ENCODE results near the gene EXOSC5. TPM values are rescaled to one million over a fixed set of nuclear protein-coding genes. Genes with fewer than 3 reads are reported as not detected.

EXOSC5 gene
- total RNA-seq, 1 experiment from 2014 or later, result 45.8 TPM

GRCh38 chr19:41428481-41428859 is 31.3 kb upstream of the EXOSC5 start:
- ChIA-PET CTCF (interaction anchor here (1.0 to 2.0 kb wide), 2 partner anchors 8 to 20 kb away, joined by 3 to 6 read pairs; no protein-coding TSS in a partner anchor), POLR2A (interaction anchor here (0.5 to 1.8 kb wide), 2 partner anchors 11 to 162 kb away, joined by 3 to 9 read pairs; no protein-coding TSS in a partner anchor)
- TF ChIP-seq, protein P1, sequence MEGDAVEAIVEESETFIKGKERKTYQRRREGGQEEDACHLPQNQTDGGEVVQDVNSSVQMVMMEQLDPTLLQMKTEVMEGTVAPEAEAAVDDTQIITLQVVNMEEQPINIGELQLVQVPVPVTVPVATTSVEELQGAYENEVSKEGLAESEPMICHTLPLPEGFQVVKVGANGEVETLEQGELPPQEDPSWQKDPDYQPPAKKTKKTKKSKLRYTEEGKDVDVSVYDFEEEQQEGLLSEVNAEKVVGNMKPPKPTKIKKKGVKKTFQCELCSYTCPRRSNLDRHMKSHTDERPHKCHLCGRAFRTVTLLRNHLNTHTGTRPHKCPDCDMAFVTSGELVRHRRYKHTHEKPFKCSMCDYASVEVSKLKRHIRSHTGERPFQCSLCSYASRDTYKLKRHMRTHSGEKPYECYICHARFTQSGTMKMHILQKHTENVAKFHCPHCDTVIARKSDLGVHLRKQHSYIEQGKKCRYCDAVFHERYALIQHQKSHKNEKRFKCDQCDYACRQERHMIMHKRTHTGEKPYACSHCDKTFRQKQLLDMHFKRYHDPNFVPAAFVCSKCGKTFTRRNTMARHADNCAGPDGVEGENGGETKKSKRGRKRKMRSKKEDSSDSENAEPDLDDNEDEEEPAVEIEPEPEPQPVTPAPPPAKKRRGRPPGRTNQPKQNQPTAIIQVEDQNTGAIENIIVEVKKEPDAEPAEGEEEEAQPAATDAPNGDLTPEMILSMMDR (IDR thresholded peaks at IDR 0.05; ENCODE audit: unreplicated experiment), result no peak
- Mint-ChIP-seq H3K27me3 (ENCODE audit: insufficient read depth, unreplicated experiment) (no peaks in the 10 kb centered on the region), H3K4me1 (ENCODE audit: insufficient read depth, unreplicated experiment) (peaks cover 8% of the 10 kb centered on the region), H3K9me3 (ENCODE audit: unreplicated experiment) (no peaks in the 10 kb centered on the region), H3K36me3 (ENCODE audit: insufficient read depth, unreplicated experiment) (peaks cover 34% of the 10 kb centered on the region), H3K4me3 (ENCODE audit: unreplicated experiment) (no peak overlapping the region), H3K27ac (ENCODE audit: low read depth, unreplicated experiment) (no peak overlapping the region)
- intact Hi-C loops (cut with micrococcal nuclease), result no loop called here
- DNase-seq (ENCODE audit: unreplicated experiment), result no peak
- no TSS peak for BruUV-seq (replicated peaks)

GRCh38 chr19:41427647-41428480 is 30.7 kb upstream of the EXOSC5 start:
- no peaks in the 10 kb centered on the region for H3K9me3 Mint-ChIP-seq (ENCODE audit: unreplicated experiment)
- H3K4me1 Mint-ChIP-seq (ENCODE audit: insufficient read depth, unreplicated experiment), result peaks cover 8% of the 10 kb centered on the region
- no peaks in the 10 kb centered on the region for H3K27me3 Mint-ChIP-seq (ENCODE audit: insufficient read depth, unreplicated experiment)
- no peak overlapping the region for H3K27ac Mint-ChIP-seq (ENCODE audit: low read depth, unreplicated experiment)
- DNase-seq (ENCODE audit: unreplicated experiment), result no peak
- BruUV-seq (replicated peaks), result no TSS peak
- ChIA-PET POLR2A (interaction anchor here (0.5 to 2.0 kb wide), 3 partner anchors 11 to 162 kb away, joined by 3 to 9 read pairs (median 6); partner anchors contain the start of gene DMAC2), CTCF (interaction anchor here (1.0 to 2.0 kb wide), 2 partner anchors 8 to 19 kb away, joined by 3 to 6 read pairs; no protein-coding TSS in a partner anchor)
- peaks cover 38% of the 10 kb centered on the region for H3K36me3 Mint-ChIP-seq (ENCODE audit: insufficient read depth, unreplicated experiment)
- TF ChIP-seq, protein P1 (IDR thresholded peaks at IDR 0.05; ENCODE audit: unreplicated experiment), result no peak
- intact Hi-C loops (cut with micrococcal nuclease), result no loop called here
- H3K4me3 Mint-ChIP-seq (ENCODE audit: unreplicated experiment), result no peak overlapping the region

- POLR2A ChIA-PET, result interaction anchor here (0.9 to 2.0 kb wide), 2 partner anchors 10 to 12 kb away, joined by 3 to 6 read pairs; partner anchors contain the start of gene DMAC2
- CTCF ChIA-PET, result no interaction called here
- peaks cover 31% of the 10 kb centered on the region for H3K36me3 Mint-ChIP-seq (ENCODE audit: insufficient read depth, unreplicated experiment)
- H3K4me1 Mint-ChIP-seq (ENCODE audit: insufficient read depth, unreplicated experiment), result peaks cover 8% of the 10 kb centered on the region
- no TSS peak for BruUV-seq (replicated peaks)
- no peaks in the 10 kb centered on the region for H3K27me3 Mint-ChIP-seq (ENCODE audit: insufficient read depth, unreplicated experiment)
- H3K9me3 Mint-ChIP-seq (ENCODE audit: unreplicated experiment), result no peaks in the 10 kb centered on the region
- H3K4me3 Mint-ChIP-seq (ENCODE audit: unreplicated experiment), result no peak within 1 kb of the TSS
- DNase-seq (ENCODE audit: unreplicated experiment), result peak; percentile 47
- intact Hi-C loops (cut with micrococcal nuclease), result no loop called here
- TF ChIP-seq, protein P1 (IDR thresholded peaks at IDR 0.05; ENCODE audit: unreplicated experiment), result no peak
- peak within 1 kb of the TSS; percentile 29 for H3K27ac Mint-ChIP-seq (ENCODE audit: low read depth, unreplicated experiment)
Measured at GRCh38 chr19:41426952-41427646, 29.9 kb upstream of the EXOSC5 start, which contains the start of gene B3GNT8. B3GNT8 (minus strand) TSS chr19:41427374; CDS start chr19:41426778, 596 bp downstream.
